ENCODE measurements around the gene PSMA1. TPM values are rescaled to one million over a fixed set of nuclear protein-coding genes. Genes with fewer than 3 reads are reported as not detected.
"Not testable (repeated sequence)": the region's sequence is repeated elsewhere in the genome, so short reads cannot be mapped to it uniquely, and the experiment has no call there.

Gene PSMA1
- 100 to 1,000 TPM; 100 to 148 (median 127) TPM for total RNA-seq

DNA sequence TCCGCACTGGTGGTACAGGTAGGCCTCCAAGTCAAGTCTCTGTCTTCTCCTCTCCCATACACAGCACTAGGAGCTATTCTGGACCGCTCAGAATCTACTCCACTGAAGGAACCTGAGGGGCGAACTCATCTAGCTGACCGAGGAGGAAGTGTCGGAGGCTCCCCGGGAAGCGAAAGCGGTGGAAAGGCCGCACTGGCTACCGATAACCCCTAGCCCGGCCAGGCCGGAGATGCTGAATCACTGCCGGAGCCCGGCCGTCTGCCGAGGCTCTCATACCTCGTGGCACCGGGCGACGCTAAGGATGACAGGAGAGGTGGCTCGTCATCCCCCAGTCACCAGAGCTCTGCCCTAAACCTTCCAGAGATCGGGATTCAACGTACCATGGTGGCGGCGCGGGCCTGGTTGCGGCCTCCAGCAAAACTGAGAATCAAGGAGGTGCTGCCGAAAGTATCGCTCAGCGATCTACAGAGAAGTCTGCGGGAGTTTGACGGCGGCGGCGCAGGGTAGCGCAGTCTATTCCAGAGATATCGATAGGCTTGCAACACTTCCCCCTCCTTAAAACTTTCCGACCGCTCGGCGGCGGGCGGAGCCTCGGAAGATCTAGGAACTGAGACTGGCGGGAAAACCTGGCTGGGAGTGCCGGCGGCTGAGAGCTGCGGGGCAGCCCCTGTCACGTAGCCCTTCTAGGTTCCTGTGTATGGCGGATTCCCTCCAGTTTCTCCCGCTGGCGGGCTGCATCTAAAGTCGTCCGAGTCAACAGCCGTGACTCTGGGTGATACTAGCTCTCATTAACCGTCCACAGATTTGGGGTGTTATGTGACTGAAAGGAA lies at the start of gene PSMA1:
TSS of gene PSMA1 (minus strand) at position 470 of the 830 bp plus-strand sequence. CDS start at position 383, 87 bp downstream.
- no peaks in the 10 kb centered on the region for H3K27me3 ChIP-seq
- no peaks in the 10 kb centered on the region for H3K9me3 ChIP-seq
- peaks cover 8 to 13% of the 10 kb centered on the region in 2 donors for H3K4me1 ChIP-seq
- WGBS, 2 donors, result 0 to 1% methylated on average over 24 to 28 of the region's 56 CpGs
- intact Hi-C loops (cut with DNase I), result loop anchor here (5.0 kb wide), 1 partner anchor 372 kb away; the partner anchor contains the start of gene CYP2R1
- TF ChIP-seq POLR2A (IDR thresholded peaks at IDR 0.05), result peak; percentile 16 to 81
- TF ChIP-seq, protein P1, sequence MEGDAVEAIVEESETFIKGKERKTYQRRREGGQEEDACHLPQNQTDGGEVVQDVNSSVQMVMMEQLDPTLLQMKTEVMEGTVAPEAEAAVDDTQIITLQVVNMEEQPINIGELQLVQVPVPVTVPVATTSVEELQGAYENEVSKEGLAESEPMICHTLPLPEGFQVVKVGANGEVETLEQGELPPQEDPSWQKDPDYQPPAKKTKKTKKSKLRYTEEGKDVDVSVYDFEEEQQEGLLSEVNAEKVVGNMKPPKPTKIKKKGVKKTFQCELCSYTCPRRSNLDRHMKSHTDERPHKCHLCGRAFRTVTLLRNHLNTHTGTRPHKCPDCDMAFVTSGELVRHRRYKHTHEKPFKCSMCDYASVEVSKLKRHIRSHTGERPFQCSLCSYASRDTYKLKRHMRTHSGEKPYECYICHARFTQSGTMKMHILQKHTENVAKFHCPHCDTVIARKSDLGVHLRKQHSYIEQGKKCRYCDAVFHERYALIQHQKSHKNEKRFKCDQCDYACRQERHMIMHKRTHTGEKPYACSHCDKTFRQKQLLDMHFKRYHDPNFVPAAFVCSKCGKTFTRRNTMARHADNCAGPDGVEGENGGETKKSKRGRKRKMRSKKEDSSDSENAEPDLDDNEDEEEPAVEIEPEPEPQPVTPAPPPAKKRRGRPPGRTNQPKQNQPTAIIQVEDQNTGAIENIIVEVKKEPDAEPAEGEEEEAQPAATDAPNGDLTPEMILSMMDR (IDR thresholded peaks at IDR 0.05), result peak in 5 of 6 experiments; percentile 23 to 63 (median 56)
- H3K36me3 ChIP-seq, result peaks cover 13 to 21% of the 10 kb centered on the region in 2 donors
- peak; percentile 95 to 96 for DNase-seq
- H3K4me3 ChIP-seq (replicated peaks in 1 of 3), result peak within 1 kb of the TSS; percentile 60 to 99 (median 97)
- peak within 1 kb of the TSS; percentile 76 to 86 (median 83) for H3K27ac ChIP-seq

DNA sequence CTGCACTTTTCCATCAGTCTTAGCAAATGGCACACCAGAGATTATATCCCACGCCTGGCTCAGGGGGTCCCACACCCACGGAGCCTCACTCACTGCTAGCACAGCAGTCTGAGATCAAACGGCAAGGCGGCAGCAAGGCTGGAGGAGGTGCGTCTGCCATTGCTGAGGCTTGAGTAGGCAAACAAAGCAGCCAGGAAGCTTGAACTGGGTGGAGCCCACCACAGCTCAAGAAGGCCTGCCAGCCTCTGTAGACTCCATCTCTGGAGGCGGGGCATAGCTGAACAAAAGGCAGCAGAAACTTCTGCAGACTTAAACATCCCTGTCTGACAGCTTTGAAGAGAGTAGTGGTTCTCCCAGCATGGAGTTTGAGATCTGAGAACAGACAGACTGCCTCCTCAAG lies 49.3 kb upstream of the PSMA1 start:
- H3K9me3 ChIP-seq; H3K27ac ChIP-seq; H3K27me3 ChIP-seq; H3K4me3 ChIP-seq (replicated peaks in 1 of 3); DNase-seq; H3K36me3 ChIP-seq; intact Hi-C loops (cut with DNase I); H3K4me1 ChIP-seq: not testable (repeated sequence)
- WGBS, 2 donors, result 89 to 100% methylated on average over 1 to 5 of the region's 6 CpGs

DNA sequence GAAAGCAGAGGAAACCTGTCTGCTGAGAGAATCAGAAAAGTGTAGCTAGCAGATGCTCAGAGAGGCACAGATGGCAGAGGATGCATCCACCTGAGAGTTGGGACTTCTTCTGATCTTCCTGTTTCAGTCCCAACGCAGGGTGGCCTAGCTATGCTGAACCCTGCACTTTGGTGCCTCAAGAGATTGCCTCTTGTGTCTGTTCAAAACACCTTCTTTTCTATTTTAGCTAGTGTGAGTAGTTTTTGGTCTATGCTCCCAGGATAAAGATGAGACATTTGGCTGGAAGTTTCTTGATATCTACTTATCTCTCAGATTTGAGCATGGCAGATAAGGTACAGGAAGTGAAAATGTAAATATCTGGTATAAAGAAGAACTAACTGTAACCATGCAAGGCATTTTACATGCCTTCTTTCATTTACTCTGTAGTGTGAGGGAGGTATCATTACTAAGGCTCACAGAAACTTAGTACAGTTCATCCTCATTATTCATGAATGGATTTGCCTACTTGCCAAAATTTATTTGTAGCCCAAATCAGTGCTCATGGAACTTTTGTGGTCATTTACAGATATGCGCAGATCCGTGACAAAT lies 47.0 kb upstream of the PSMA1 start:
- H3K27ac ChIP-seq, result no peak overlapping the region
- no peaks in the 10 kb centered on the region for H3K9me3 ChIP-seq
- H3K27me3 ChIP-seq, result no peaks in the 10 kb centered on the region
- intact Hi-C loops (cut with DNase I), result no loop called here
- no peaks in the 10 kb centered on the region for H3K36me3 ChIP-seq
- no peak for DNase-seq
- no peak for TF ChIP-seq POLR2A (IDR thresholded peaks at IDR 0.05)
- WGBS, 2 donors, result 87 to 91% methylated on average over 3 of the region's 3 CpGs
- no peaks in the 10 kb centered on the region for H3K4me1 ChIP-seq
- no peak overlapping the region for H3K4me3 ChIP-seq (replicated peaks in 1 of 3)

DNA sequence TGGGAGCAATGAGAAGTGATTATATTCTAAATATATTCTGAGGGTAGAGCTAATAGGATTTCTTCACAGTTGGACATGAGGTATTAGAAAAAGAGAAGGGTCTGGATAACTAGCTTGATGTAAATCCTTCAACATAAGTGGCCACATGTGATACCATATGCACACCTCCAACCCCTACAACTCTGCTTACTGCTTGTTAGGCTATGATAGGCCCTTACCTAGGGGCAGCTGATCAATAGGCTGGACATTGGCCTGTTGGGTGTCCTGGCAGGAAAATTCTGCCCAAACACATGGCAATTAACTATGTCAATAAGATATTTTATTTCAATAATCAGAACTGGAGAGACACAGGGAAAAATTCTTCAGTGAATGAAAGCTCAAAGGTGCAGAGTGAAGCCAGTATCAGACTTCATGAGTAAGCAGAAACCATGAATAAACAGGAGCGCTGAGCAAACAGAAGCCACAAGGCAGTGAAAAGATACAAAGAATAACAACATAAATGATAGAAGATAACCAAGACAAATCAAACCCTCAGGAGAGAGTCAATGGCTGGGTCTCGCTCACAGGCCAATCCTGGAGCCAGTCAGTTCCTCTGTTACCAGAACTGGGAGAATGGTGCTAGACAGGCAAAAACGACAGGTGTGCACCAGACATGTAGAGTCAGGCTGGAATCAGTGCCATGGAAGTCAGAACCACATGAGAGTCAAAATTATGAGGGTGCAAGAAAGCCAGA lies 46.3 kb upstream of the PSMA1 start:
- Histone ChIP-seq H3K4me1 (no peaks in the 10 kb centered on the region), H3K4me3 (replicated peaks in 1 of 3) (no peak overlapping the region), H3K27me3 (no peaks in the 10 kb centered on the region), H3K36me3 (no peaks in the 10 kb centered on the region), H3K27ac (no peak overlapping the region), H3K9me3 (no peaks in the 10 kb centered on the region)
- intact Hi-C loops (cut with DNase I), result no loop called here
- WGBS, 2 donors, result 79 to 89% methylated on average over 3 of the region's 3 CpGs
- DNase-seq, result no peak
- TF ChIP-seq, protein P1 (IDR thresholded peaks at IDR 0.05), result no peak
- no peak for TF ChIP-seq POLR2A (IDR thresholded peaks at IDR 0.05)

DNA sequence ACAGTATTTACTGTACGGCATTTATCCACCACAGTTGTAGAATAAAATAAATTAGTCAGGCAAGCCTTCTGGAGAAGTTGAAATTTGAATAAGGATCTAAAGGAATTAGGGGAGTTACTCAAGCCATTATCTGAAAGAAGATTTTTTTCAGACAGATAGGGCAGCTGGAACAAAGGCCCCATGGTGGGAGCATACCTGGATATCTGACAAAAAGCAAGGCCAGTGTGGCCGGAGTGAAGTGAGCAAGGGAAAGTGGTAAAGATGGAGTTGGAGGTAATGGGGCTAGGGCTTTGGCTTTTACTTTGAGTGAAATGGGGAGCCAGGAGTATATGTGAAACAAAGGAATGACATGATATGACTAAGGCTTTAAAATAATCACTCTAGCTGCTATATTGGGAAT lies 45.7 kb upstream of the PSMA1 start:
- Histone ChIP-seq H3K4me3 (replicated peaks in 1 of 3) (no peak overlapping the region), H3K9me3 (no peaks in the 10 kb centered on the region), H3K27ac (no peak overlapping the region), H3K4me1 (no peaks in the 10 kb centered on the region), H3K27me3 (no peaks in the 10 kb centered on the region), H3K36me3 (no peaks in the 10 kb centered on the region)
- DNase-seq, result no peak
- 89 to 90% methylated on average over 2 of the region's 2 CpGs for WGBS, 2 donors
- TF ChIP-seq POLR2A (IDR thresholded peaks at IDR 0.05), result no peak
- TF ChIP-seq, protein P1 (IDR thresholded peaks at IDR 0.05), result no peak
- intact Hi-C loops (cut with DNase I), result no loop called here

All from thyroid gland (tissue), 4 donors.